Measurements from ENCODE around the gene ANKRD27. TPM values are rescaled to one million over a fixed set of nuclear protein-coding genes. Genes with fewer than 3 reads are reported as not detected.
"Not testable (repeated sequence)": the region's sequence is repeated elsewhere in the genome, so short reads cannot be mapped to it uniquely, and the experiment has no call there.

The ANKRD27 gene
- total and polyA plus RNA-seq, 12 donors = 7.6 to 24.5 (median 18.6) TPM

DNA sequence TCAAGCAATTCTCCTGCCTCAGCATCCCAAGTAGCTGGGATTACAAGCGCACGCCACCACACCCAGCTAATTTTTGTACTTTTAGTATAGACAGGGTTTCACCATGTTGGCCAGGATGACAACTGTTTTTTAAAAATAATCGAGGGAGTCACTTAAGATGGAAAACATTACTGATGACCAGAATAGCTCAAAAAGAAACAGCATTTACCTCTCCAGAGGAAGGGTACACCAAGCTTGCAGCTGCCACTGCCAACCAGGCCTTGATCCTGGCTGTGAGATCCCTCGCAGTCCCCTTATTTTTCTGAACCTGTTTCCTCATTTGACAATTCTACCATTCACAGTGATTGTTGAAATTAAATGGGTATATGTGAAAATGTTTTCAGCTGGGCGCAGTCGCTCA, 79.5 kb downstream of the ANKRD27 start:
- no peak for ATAC-seq
- Histone ChIP-seq H3K36me3 (peaks cover 0 to 78% (median 45%) of the 10 kb centered on the region in 9 donors), H3K27me3 (no peaks in the 10 kb centered on the region), H3K4me1 (no peaks in the 10 kb centered on the region), H3K4me3 (no peak overlapping the region), H3K9me3 (no peaks in the 10 kb centered on the region), H3K27ac (no peak overlapping the region)
- TF ChIP-seq, protein P1, sequence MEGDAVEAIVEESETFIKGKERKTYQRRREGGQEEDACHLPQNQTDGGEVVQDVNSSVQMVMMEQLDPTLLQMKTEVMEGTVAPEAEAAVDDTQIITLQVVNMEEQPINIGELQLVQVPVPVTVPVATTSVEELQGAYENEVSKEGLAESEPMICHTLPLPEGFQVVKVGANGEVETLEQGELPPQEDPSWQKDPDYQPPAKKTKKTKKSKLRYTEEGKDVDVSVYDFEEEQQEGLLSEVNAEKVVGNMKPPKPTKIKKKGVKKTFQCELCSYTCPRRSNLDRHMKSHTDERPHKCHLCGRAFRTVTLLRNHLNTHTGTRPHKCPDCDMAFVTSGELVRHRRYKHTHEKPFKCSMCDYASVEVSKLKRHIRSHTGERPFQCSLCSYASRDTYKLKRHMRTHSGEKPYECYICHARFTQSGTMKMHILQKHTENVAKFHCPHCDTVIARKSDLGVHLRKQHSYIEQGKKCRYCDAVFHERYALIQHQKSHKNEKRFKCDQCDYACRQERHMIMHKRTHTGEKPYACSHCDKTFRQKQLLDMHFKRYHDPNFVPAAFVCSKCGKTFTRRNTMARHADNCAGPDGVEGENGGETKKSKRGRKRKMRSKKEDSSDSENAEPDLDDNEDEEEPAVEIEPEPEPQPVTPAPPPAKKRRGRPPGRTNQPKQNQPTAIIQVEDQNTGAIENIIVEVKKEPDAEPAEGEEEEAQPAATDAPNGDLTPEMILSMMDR (IDR thresholded peaks at IDR 0.05) = no peak
- intact Hi-C loops (cut with DNase I) = no loop called here
- 96% methylated on average over 6 of the region's 6 CpGs for WGBS, 2 donors
- DNase-seq = no peak

- H3K4me3 ChIP-seq = no peak overlapping the region
- ATAC-seq (no peak), DNase-seq (no peak)
- WGBS, 2 donors = 95 to 96% methylated on average over 2 of the region's 2 CpGs
- H3K4me1 ChIP-seq = no peaks in the 10 kb centered on the region
- TF ChIP-seq, protein P1 (IDR thresholded peaks at IDR 0.05) = no peak
- peaks cover 0 to 65% (median 40%) of the 10 kb centered on the region in 9 donors for H3K36me3 ChIP-seq
- no peaks in the 10 kb centered on the region for H3K9me3 ChIP-seq
- H3K27me3 ChIP-seq = no peaks in the 10 kb centered on the region
- no peak overlapping the region for H3K27ac ChIP-seq
- intact Hi-C loops (cut with DNase I) = no loop called here
These were observed 81.0 kb downstream of the ANKRD27 start for GRCh38 chr19:32594021-32594420.

- not testable (repeated sequence) for H3K4me3 ChIP-seq, H3K27me3 ChIP-seq, H3K27ac ChIP-seq, ATAC-seq, H3K4me1 ChIP-seq, DNase-seq, H3K9me3 ChIP-seq
- peaks cover 0 to 55% (median 27%) of the 10 kb centered on the region in 9 donors for H3K36me3 ChIP-seq
- intact Hi-C loops (cut with DNase I) = loop anchor here in 2 of 10 donors (10.0 kb wide), 2 partner anchors 107 to 243 kb away; partner anchors contain the start of genes NUDT19 (in 1 of the 2) and ZNF507 (in 1 of the 2)
- 95 to 96% methylated on average over 6 of the region's 8 CpGs for WGBS, 2 donors
These were observed 87.1 kb downstream of the ANKRD27 start for GRCh38 chr19:32587747-32588504.

GRCh38 chr19:32581705-32582179, 93.2 kb downstream of the ANKRD27 start:
- intact Hi-C loops (cut with DNase I) = loop anchor here in 4 of 10 donors (5.0 to 10.0 kb wide), 4 partner anchors 111 to 237 kb away; partner anchors contain the start of genes ZNF507 (in 4 of the 4) and NUDT19 (in 2 of the 4)
- 6% methylated on average over 27 of the region's 27 CpGs for WGBS, 2 donors
- peak in 6 of 8 donors; percentile 7 to 30 (median 20) for ATAC-seq
- Histone ChIP-seq H3K4me3 (peak overlapping the region; percentile 70 to 97 (median 88)), H3K9me3 (no peaks in the 10 kb centered on the region), H3K27ac (peak overlapping the region; percentile 47 to 96 (median 90)), H3K36me3 (peaks cover 0 to 47% (median 20%) of the 10 kb centered on the region in 9 donors), H3K27me3 (no peaks in the 10 kb centered on the region), H3K4me1 (peaks cover 0 to 25% (median 11%) of the 10 kb centered on the region in 9 donors)
- TF ChIP-seq, protein P1 (IDR thresholded peaks at IDR 0.05) = no peak
- peak in 1 of 2 donors; percentile 37 for DNase-seq

Data from heart right ventricle (tissue), 16 donors.